Activated CD8-positive, alpha-beta memory T cell treated with anti-CD3 and anti-CD28 coated beads, Interleukin-2, amount 10 ng/mL, durations not matched to agents 7 days and 5 days (primary cell): ENCODE measurements around the gene LIG4. TPM values are rescaled to one million over a fixed set of nuclear protein-coding genes. Genes with fewer than 3 reads are reported as not detected.

Experiments
- ATAC-seq: fragments of 150-1000 bp; cut with Tn5 transposase; one replicate; pipeline ENCODE4 v1.10.0; 2021; ENCODE audit warnings: moderate library complexity
- CTCF ChIA-PET: fragments of 350-600 bp; sonication (Branson Sonifier 250); formaldehyde crosslinking; loops from one replicate; lab custom pipeline; 2021; ENCODE audit warnings: antibody characterized with exemption; lab: Charles Lee
- DNase-seq: peaks from one replicate; pipeline ENCODE4 v3.0.0-alpha.2; 2020
- H3K27ac Mint-ChIP-seq: one replicate; pipeline ENCODE4 v1.8.0; 2021; ENCODE audit warnings: mild to moderate bottlenecking, mixed read lengths
- H3K27me3 Mint-ChIP-seq: one replicate; pipeline ENCODE4 v1.8.0; 2021; ENCODE audit warnings: mixed read lengths
- H3K36me3 Mint-ChIP-seq: one replicate; pipeline ENCODE4 v1.8.0; 2021; ENCODE audit warnings: mild to moderate bottlenecking, mixed read lengths
- H3K4me1 Mint-ChIP-seq: one replicate; pipeline ENCODE4 v1.8.0; 2021; ENCODE audit warnings: mixed read lengths
- H3K4me3 Mint-ChIP-seq: one replicate; pipeline ENCODE4 v1.8.0; 2021; ENCODE audit warnings: mild to moderate bottlenecking, moderate library complexity, mixed read lengths
- H3K9me3 Mint-ChIP-seq: one replicate; pipeline ENCODE4 v1.8.0; 2022; ENCODE audit warnings: low read depth, mixed read lengths
- total RNA-seq, 2 experiments: library from RNA; stranded (reverse); gene quantifications; one replicate each; pipeline ENCODE4 v1.2.3, GENCODE V29; 2021

LIG4 gene
- 10 to 100 TPM in 1 of 2 experiments, 1 to 10 TPM in 1; 8.9 to 11.4 TPM for total RNA-seq

GRCh38 chr13:108215436-108215835, at the start of gene LIG4:
Gene LIG4 (minus strand): TSS chr13:108215536. CDS start chr13:108211268, 4,268 bp downstream.
- Mint-ChIP-seq H3K36me3 (peaks cover 10% of the 10 kb centered on the region), H3K4me3 (peak within 1 kb of the TSS; percentile 76), H3K4me1 (peaks cover 44% of the 10 kb centered on the region), H3K9me3 (no peaks in the 10 kb centered on the region), H3K27me3 (no peaks in the 10 kb centered on the region), H3K27ac (peak within 1 kb of the TSS; percentile 80)
- DNase-seq = peak; percentile 95
- CTCF ChIA-PET = interaction anchor here (1.0 kb wide), 2 partner anchors 38 to 55 kb away, joined by 3 read pairs; partner anchors contain the start of gene TNFSF13B
- peak; percentile 80 for ATAC-seq

- peaks cover 17% of the 10 kb centered on the region for H3K4me1 Mint-ChIP-seq
These were observed 48.5 kb upstream of the LIG4 start for GRCh38 chr13:108263621-108264355.

GRCh38 chr13:108257248-108257647, 41.9 kb upstream of the LIG4 start:
- DNase-seq (no peak), ATAC-seq (no peak)
- H3K27ac Mint-ChIP-seq = no peak overlapping the region
- no peaks in the 10 kb centered on the region for H3K27me3 Mint-ChIP-seq
- H3K36me3 Mint-ChIP-seq = peaks cover 3% of the 10 kb centered on the region
- no peaks in the 10 kb centered on the region for H3K4me1 Mint-ChIP-seq
- H3K9me3 Mint-ChIP-seq = no peaks in the 10 kb centered on the region
- H3K4me3 Mint-ChIP-seq = no peak overlapping the region
- CTCF ChIA-PET = no interaction called here

More at GRCh38 chr13:108263621-108264355, 48.5 kb upstream of the LIG4 start:
- Mint-ChIP-seq H3K27me3 (no peaks in the 10 kb centered on the region), H3K27ac (no peak overlapping the region), H3K4me3 (no peak overlapping the region), H3K36me3 (peaks cover 6% of the 10 kb centered on the region), H3K9me3 (no peaks in the 10 kb centered on the region)
- ATAC-seq (no peak), DNase-seq (no peak)
- CTCF ChIA-PET = no interaction called here

GRCh38 chr13:108249150-108249549, 33.8 kb upstream of the LIG4 start:
- CTCF ChIA-PET = no interaction called here
- Mint-ChIP-seq H3K27me3 (no peaks in the 10 kb centered on the region), H3K4me3 (no peak overlapping the region), H3K27ac (no peak overlapping the region), H3K9me3 (peaks cover 12% of the 10 kb centered on the region), H3K4me1 (peaks cover 2% of the 10 kb centered on the region), H3K36me3 (peaks cover 13% of the 10 kb centered on the region)
- ATAC-seq (no peak), DNase-seq (no peak)

- H3K9me3 Mint-ChIP-seq = no peaks in the 10 kb centered on the region
- DNase-seq = no peak
- H3K27ac Mint-ChIP-seq = no peak overlapping the region
- peaks cover 14% of the 10 kb centered on the region for H3K36me3 Mint-ChIP-seq
- H3K4me3 Mint-ChIP-seq = no peak overlapping the region
- ATAC-seq = no peak
- H3K27me3 Mint-ChIP-seq = no peaks in the 10 kb centered on the region
- H3K4me1 Mint-ChIP-seq = peaks cover 14% of the 10 kb centered on the region
- CTCF ChIA-PET = no interaction called here
These were observed 15.0 kb upstream of the LIG4 start for GRCh38 chr13:108230377-108230776.

- no peak overlapping the region for H3K4me3 Mint-ChIP-seq
- H3K4me1 Mint-ChIP-seq = peaks cover 25% of the 10 kb centered on the region
- H3K27me3 Mint-ChIP-seq = no peaks in the 10 kb centered on the region
- peaks cover 10% of the 10 kb centered on the region for H3K36me3 Mint-ChIP-seq
- DNase-seq = no peak
- no peaks in the 10 kb centered on the region for H3K9me3 Mint-ChIP-seq
- CTCF ChIA-PET = no interaction called here
- ATAC-seq = no peak
- H3K27ac Mint-ChIP-seq = no peak overlapping the region
These were observed 12.4 kb upstream of the LIG4 start for GRCh38 chr13:108227651-108228272.

GRCh38 chr13:108226184-108226583, 10.8 kb upstream of the LIG4 start:
- H3K4me1 Mint-ChIP-seq = peaks cover 26% of the 10 kb centered on the region
- CTCF ChIA-PET = interaction anchor here (0.6 to 1.1 kb wide), 4 partner anchors 45 to 671 kb away, joined by 3 to 4 read pairs (median 3); no protein-coding TSS in a partner anchor
- ATAC-seq = peak; percentile 42
- H3K36me3 Mint-ChIP-seq = peaks cover 10% of the 10 kb centered on the region
- H3K27ac Mint-ChIP-seq = no peak overlapping the region
- H3K27me3 Mint-ChIP-seq = no peaks in the 10 kb centered on the region
- no peak overlapping the region for H3K4me3 Mint-ChIP-seq
- no peak for DNase-seq
- no peaks in the 10 kb centered on the region for H3K9me3 Mint-ChIP-seq

GRCh38 chr13:108225440-108225839, 10.1 kb upstream of the LIG4 start:
- H3K36me3 Mint-ChIP-seq = peaks cover 10% of the 10 kb centered on the region
- no peak overlapping the region for H3K27ac Mint-ChIP-seq
- DNase-seq (no peak), ATAC-seq (peak; percentile 74)
- H3K9me3 Mint-ChIP-seq = no peaks in the 10 kb centered on the region
- no peak overlapping the region for H3K4me3 Mint-ChIP-seq
- CTCF ChIA-PET = interaction anchor here (1.1 kb wide), 3 partner anchors 45 to 672 kb away, joined by 3 to 4 read pairs (median 3); no protein-coding TSS in a partner anchor
- H3K4me1 Mint-ChIP-seq = peaks cover 31% of the 10 kb centered on the region
- no peaks in the 10 kb centered on the region for H3K27me3 Mint-ChIP-seq

- no peak for DNase-seq
- H3K27ac Mint-ChIP-seq = no peak overlapping the region
- H3K9me3 Mint-ChIP-seq = no peaks in the 10 kb centered on the region
- peaks cover 46% of the 10 kb centered on the region for H3K4me1 Mint-ChIP-seq
- no peak for ATAC-seq
- peaks cover 2% of the 10 kb centered on the region for H3K36me3 Mint-ChIP-seq
- CTCF ChIA-PET = no interaction called here
- no peaks in the 10 kb centered on the region for H3K27me3 Mint-ChIP-seq
- no peak overlapping the region for H3K4me3 Mint-ChIP-seq
These were observed 8.6 kb upstream of the LIG4 start for GRCh38 chr13:108223687-108224503.

GRCh38 chr13:108220041-108220440, 4.7 kb upstream of the LIG4 start:
- H3K4me1 Mint-ChIP-seq = peaks cover 41% of the 10 kb centered on the region
- CTCF ChIA-PET = no interaction called here
- peaks cover 2% of the 10 kb centered on the region for H3K36me3 Mint-ChIP-seq
- DNase-seq = no peak
- H3K27ac Mint-ChIP-seq = no peak overlapping the region
- ATAC-seq = no peak
- no peaks in the 10 kb centered on the region for H3K27me3 Mint-ChIP-seq
- H3K4me3 Mint-ChIP-seq = peak overlapping the region; percentile 89
- H3K9me3 Mint-ChIP-seq = no peaks in the 10 kb centered on the region

GRCh38 chr13:108218044-108218974, 3.0 kb upstream of the LIG4 start, which contains the start of gene ABHD13:
Gene ABHD13 (plus strand): TSS chr13:108218392. CDS start chr13:108229219, 10,827 bp downstream.
- CTCF ChIA-PET = interaction anchor here (0.8 to 2.5 kb wide), 3 partner anchors 52 to 696 kb away, joined by 3 to 7 read pairs (median 3); partner anchors contain the start of gene TNFSF13B
- H3K36me3 Mint-ChIP-seq = no peaks in the 10 kb centered on the region
- H3K9me3 Mint-ChIP-seq = no peaks in the 10 kb centered on the region
- H3K4me3 Mint-ChIP-seq = peak within 1 kb of the TSS; percentile 89
- DNase-seq (peak; percentile 92), ATAC-seq (peak; percentile 87)
- peak within 1 kb of the TSS; percentile 94 for H3K27ac Mint-ChIP-seq
- no peaks in the 10 kb centered on the region for H3K27me3 Mint-ChIP-seq
- H3K4me1 Mint-ChIP-seq = peaks cover 45% of the 10 kb centered on the region
